Thyroid gland (tissue), 4 donors: Measurements from ENCODE around the gene ABCA10.

Experiments
- CTCF ChIP-seq, 6 experiments: fragments of 200-600 bp in 3 of 6; fragments of 450-650 bp in 3 of 6; sonication (generic) in 3 of 6; IDR thresholded peaks; one replicate each; pipeline ENCODE4 v1.5.1; 2016 to 2019; ENCODE audit warnings: antibody characterized with exemption in 6 of 6, mild to moderate bottlenecking in 2 of 6, inconsistent platforms in 1 of 6, moderate library complexity in 1 of 6
- POLR2A ChIP-seq, 2 donors: fragments of 450-650 bp; IDR thresholded peaks; one replicate each; pipeline ENCODE4 v1.6.1; 2017; ENCODE audit warnings: antibody characterized with exemption in 2 of 2, mild to moderate bottlenecking in 2 of 2, moderate library complexity in 1 of 2

GRCh38 chr17:69246202-69246601 is 17.6 kb upstream of the ABCA10 start:
- no peak for TF ChIP-seq CTCF (IDR thresholded peaks at IDR 0.05)
- no peak for TF ChIP-seq POLR2A (IDR thresholded peaks at IDR 0.05)
